Neural cell (in vitro differentiated cells): ENCODE data around the gene WDR31.

Source experiments
- EZH2 ChIP-seq: fragments of 200-600, 300-800 bp; shearing (Covaris generic), sonication (generic); IDR thresholded peaks from 2 replicates; pipeline ENCODE4 v1.6.1; 2014; ENCODE audit warnings: antibody characterized with exemption, low read length, borderline replicate concordance, mild to moderate bottlenecking; ENCODE audit not compliant: insufficient read depth, poor library complexity, severe bottlenecking
- TF ChIP-seq, protein P1 (sequence below): fragments of 450-650 bp; IDR thresholded peaks from 2 replicates; pipeline ENCODE4 v1.5.1; 2014; ENCODE audit warnings: antibody characterized with exemption, mild to moderate bottlenecking, moderate library complexity; ENCODE audit not compliant: poor library complexity, severe bottlenecking

DNA sequence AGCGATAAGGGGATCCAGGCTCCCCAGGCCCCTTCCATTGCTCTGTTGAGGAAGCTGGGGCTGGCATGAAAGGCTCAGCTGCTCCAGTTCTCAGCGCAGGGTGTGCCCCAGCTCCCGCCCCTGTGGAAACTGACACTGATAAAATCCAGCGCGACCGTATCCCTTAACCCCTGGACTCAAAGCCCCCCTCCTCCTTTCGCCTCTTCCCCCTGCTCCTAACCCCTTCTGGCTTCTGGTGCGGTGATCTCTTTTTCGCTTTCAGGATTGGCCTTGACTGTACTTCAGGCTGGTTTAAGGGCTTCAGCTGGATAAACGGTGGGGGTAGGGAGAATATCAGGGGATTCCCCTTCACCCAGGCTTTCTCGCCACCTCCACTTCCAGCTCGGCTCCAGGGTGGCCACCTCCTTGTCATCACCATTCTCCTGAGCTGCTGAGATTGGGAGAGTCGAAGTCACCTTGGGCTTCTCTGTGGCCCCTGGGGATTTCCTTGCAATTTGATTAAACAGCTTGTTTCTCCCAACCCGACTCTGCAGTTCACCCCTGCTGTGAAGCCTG, 10.1 kb upstream of the WDR31 start:
- TF ChIP-seq, protein P1, sequence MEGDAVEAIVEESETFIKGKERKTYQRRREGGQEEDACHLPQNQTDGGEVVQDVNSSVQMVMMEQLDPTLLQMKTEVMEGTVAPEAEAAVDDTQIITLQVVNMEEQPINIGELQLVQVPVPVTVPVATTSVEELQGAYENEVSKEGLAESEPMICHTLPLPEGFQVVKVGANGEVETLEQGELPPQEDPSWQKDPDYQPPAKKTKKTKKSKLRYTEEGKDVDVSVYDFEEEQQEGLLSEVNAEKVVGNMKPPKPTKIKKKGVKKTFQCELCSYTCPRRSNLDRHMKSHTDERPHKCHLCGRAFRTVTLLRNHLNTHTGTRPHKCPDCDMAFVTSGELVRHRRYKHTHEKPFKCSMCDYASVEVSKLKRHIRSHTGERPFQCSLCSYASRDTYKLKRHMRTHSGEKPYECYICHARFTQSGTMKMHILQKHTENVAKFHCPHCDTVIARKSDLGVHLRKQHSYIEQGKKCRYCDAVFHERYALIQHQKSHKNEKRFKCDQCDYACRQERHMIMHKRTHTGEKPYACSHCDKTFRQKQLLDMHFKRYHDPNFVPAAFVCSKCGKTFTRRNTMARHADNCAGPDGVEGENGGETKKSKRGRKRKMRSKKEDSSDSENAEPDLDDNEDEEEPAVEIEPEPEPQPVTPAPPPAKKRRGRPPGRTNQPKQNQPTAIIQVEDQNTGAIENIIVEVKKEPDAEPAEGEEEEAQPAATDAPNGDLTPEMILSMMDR: no peak
- TF ChIP-seq EZH2: no peak
